HG02870 (cell line): ENCODE data around the gene IFNAR1.

Experiments
- ATAC-seq: cut with Tn5 transposase; IDR thresholded peaks from one replicate; pipeline ENCODE4 v1.9.1; 2021; ENCODE audit warnings: mild to moderate bottlenecking, moderate library complexity; ENCODE audit not compliant: unreplicated experiment

The IFNAR1 gene

GRCh38 chr21:33324291-33325221, at the start of gene IFNAR1:
IFNAR1 (plus strand) TSS chr21:33324970; CDS start chr21:33325056, 86 bp downstream.
- peak; percentile 89 for ATAC-seq

DNA sequence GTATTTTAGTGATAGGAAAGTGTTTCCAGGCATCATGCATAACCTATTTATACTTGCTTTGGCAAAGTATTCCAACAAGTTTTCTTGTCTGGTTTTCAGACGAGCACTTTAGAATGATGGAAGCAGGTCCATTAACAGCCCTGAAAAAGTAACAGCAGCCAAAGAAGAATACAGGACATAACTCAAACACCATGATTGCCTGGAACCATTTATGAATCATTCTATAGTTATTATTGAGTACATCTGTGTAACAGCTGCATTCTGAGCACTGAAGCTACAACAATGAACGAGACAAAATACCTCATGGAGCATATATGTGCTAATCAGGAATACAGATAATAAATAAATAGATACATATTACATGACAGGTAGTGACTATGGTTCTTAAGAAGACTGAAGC, 46.0 kb upstream of the IFNAR1 start:
- ATAC-seq = no peak

DNA sequence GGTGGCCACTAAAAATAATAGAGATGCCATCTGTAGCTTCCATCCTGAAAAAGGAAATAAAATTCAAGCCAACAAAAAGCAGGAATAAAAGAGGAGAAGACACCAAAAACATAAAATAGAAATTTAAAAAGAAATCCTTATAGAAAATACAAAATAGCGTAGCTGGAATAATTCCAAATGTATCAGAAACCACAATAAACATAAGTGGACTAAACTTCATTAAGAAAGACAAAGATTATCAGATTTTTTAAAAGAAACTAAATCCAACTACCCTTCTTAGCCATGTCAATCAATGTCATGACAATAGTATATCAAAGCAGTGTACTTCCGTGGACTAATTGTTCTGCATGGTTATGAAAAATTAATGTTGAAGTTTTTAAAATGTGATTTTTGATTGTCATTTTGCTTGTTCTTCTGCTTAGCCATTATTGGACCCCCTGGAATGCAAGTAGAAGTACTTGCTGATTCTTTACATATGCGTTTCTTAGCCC, 45.4 kb upstream of the IFNAR1 start:
- no peak for ATAC-seq

- ATAC-seq = no peak
These were observed 43.6 kb upstream of the IFNAR1 start for GRCh38 chr21:33281096-33281652.

DNA sequence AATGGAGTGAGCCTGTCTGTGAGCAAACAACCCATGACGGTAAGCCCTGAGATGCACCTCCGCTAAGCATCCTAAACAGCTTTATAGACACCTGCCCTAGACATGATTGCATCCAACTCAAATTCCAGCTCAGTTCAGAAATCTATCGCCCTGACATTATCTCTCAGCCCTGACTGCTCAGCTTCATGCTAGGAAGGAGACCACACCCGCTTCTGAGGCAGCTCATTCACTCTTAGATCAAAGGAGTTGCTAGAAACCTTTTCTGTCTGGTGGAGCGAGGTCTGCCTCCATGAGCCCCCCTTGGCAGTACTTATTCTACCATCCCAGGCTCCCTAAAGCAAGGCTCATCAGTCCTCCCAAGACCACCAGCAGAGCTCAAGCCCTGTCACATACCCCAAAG, 41.6 kb upstream of the IFNAR1 start:
- no peak for ATAC-seq

GRCh38 chr21:33286076-33286475, 38.7 kb upstream of the IFNAR1 start:
- no peak for ATAC-seq

- no peak for ATAC-seq
These were observed 37.9 kb upstream of the IFNAR1 start for GRCh38 chr21:33286600-33287456.

GRCh38 chr21:33289199-33289819, 35.5 kb upstream of the IFNAR1 start:
- ATAC-seq = no peak

DNA sequence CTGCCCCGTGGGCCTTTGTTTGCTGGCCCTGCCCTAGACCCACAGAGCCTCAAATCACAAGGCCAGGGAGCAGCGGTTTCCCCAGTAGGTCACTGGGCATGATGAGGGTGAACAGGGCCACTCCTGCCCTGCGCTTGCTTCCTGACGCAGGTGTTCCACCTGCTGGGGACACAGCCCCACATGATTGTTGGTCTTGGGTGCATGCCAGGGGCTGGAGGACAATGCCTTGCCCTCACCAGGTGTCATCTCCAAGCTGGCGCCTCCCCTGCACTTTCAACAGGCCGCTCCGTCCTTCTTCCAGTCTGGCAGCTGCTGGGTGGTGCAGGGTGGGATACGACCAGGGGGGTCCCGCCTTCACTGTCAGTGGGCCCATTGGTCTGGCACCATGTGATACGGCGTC, 34.3 kb upstream of the IFNAR1 start:
- no peak for ATAC-seq

- ATAC-seq = no peak
These were observed 33.1 kb upstream of the IFNAR1 start for GRCh38 chr21:33291686-33292085.

GRCh38 chr21:33292724-33293123, 32.0 kb upstream of the IFNAR1 start:
- ATAC-seq = no peak

DNA sequence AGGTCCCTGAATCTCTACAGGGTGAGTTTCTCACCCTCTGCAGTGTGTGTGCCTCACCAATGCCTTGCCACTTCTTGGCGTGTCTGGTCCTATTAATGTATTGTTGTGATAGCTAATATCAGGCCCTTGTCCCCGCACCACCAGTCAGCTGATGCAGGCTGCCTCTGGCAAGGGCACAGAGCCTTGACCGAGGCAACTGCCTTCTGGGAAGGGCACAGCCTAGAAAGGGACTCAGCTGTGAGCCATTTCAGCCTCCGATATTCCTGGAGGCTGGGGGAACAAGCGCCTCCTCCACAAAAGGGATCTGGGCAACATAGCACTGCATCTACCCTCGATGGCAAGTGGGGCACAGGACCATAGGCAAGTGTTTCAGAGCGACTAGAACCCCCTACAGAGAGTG, 31.6 kb upstream of the IFNAR1 start:
- no peak for ATAC-seq

DNA sequence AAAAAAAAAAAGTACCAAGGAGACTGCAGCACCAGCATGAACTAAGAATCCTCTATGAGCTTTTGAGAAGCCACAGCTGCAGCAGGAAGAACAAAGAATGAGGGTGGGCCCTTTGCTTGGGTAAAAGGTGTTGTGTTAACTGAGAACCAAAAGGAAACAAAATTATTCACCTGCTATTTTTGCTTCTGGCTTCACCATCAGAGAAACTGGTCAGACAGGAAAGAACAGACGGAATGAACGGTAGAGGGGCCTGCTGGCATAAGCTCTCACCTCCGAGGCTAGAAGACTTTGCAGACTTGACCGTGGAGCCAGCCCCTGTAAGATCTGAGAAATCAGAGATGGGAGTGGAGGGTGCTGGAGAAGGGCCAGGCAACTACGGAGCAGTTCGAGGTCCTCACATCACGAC, 31.0 kb upstream of the IFNAR1 start:
- no peak for ATAC-seq

DNA sequence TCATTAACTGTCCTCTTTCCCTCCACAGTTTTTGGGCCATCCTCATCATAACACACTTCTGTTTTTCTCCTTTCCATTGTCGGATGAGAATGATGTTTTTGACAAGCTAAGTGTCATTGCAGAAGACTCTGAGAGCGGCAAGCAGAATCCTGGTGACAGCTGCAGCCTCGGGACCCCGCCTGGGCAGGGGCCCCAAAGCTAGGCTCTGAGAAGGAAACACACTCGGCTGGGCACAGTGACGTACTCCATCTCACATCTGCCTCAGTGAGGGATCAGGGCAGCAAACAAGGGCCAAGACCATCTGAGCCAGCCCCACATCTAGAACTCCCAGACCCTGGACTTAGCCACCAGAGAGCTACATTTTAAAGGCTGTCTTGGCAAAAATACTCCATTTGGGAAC, 28.6 kb upstream of the IFNAR1 start:
- no peak for ATAC-seq

GRCh38 chr21:33299181-33299752, 25.5 kb upstream of the IFNAR1 start:
- ATAC-seq = peak; percentile 46

- ATAC-seq = no peak
These were observed 23.8 kb upstream of the IFNAR1 start for GRCh38 chr21:33300701-33301631.

DNA sequence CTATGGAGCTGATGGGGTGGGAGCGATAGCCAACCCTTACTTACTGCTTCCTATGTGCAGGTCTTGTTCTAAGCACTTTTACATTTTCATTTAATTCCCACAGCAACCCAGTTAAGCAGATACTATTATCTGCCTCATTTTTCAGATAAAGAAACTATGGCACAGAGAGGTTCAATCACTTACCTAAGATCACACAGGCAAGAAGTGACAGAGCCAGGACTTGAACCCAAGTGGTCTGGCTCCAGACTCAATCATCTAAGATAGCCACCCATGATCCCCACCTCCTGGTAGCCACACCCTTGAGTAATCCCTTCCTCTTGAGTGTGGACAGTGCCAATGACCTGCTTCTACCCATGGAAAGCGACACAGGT, 23.2 kb upstream of the IFNAR1 start:
- ATAC-seq = no peak

- ATAC-seq = no peak
These were observed 22.7 kb upstream of the IFNAR1 start for GRCh38 chr21:33302055-33302454.

DNA sequence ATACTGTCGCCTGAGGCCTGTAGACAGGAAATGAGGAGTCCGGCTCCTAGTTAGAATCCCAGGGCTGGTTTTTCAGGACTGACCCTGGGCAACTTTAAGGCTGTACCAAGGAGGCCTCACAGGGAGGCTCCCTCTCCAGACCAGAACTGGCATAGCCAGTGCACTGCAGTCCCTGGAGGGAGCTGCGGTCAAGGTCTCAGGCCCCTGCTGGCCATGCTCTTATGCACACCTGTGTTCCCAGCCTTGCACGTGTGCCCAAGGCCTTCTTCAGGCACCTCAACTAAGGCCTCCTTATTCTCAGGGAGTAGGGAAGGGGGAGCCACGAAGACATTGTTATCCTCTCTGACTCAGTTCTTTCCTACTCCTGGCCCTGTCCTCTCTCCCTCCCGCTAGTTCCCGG, 22.0 kb upstream of the IFNAR1 start:
- no peak for ATAC-seq

- ATAC-seq = no peak
These were observed 19.5 kb upstream of the IFNAR1 start for GRCh38 chr21:33305344-33305671.
